ENCODE measurements around the gene PROX2. TPM values are rescaled to one million over a fixed set of nuclear protein-coding genes. Genes with fewer than 3 reads are reported as not detected.

PROX2 gene
- total RNA-seq, 1 donor from 2014 or later: not detected

DNA sequence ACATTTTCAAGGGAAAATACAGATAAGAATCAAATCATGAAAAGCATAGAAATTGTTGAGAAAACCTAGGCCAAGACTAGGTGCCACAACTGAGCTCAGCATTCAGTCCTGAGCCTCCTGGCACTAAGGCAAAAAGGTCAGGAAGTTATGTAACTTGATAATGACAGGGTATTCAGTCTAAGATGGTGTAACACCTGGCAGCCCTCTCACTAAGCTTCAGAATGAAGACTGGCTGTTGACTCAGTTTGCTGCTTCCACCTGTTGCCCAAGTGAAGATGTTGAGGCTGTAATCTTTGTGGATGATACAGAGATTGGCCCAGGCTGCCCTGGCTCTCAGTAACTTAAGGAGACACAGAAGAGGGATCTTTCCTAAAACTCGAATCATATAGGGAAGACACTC, 19.6 kb downstream of the PROX2 start:
- Mint-ChIP-seq H3K4me1 (ENCODE audit: unreplicated experiment) (peaks cover 34% of the 10 kb centered on the region), H3K27ac (ENCODE audit: unreplicated experiment) (no peak overlapping the region), H3K27me3 (ENCODE audit: unreplicated experiment) (no peaks in the 10 kb centered on the region), H3K36me3 (ENCODE audit: unreplicated experiment) (peaks cover 2% of the 10 kb centered on the region), H3K4me3 (ENCODE audit: unreplicated experiment) (no peak overlapping the region), H3K9me3 (ENCODE audit: unreplicated experiment) (no peaks in the 10 kb centered on the region)
- no peak for DNase-seq (ENCODE audit: extremely low spot score, unreplicated experiment)
- TF ChIP-seq, protein P1, sequence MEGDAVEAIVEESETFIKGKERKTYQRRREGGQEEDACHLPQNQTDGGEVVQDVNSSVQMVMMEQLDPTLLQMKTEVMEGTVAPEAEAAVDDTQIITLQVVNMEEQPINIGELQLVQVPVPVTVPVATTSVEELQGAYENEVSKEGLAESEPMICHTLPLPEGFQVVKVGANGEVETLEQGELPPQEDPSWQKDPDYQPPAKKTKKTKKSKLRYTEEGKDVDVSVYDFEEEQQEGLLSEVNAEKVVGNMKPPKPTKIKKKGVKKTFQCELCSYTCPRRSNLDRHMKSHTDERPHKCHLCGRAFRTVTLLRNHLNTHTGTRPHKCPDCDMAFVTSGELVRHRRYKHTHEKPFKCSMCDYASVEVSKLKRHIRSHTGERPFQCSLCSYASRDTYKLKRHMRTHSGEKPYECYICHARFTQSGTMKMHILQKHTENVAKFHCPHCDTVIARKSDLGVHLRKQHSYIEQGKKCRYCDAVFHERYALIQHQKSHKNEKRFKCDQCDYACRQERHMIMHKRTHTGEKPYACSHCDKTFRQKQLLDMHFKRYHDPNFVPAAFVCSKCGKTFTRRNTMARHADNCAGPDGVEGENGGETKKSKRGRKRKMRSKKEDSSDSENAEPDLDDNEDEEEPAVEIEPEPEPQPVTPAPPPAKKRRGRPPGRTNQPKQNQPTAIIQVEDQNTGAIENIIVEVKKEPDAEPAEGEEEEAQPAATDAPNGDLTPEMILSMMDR (IDR thresholded peaks at IDR 0.05): no peak

DNA sequence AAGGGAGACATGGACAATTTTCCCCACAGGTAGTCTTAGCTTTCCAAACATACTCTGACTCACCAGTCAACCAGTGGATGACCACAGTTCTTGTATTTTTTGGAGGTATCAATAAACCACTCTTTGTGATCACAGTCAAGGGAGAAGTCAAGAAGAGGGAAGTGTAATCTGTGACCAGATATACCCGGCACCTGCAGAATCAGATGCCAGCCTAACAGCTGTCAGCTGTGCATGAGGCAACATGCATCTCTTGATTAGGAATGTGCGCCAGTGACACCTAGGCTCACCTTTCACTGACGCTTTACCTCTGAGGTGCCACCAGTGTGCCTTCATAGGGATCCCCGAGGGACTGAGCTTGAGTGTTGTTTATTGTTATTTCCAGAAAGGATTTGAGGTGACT, 20.0 kb downstream of the PROX2 start:
- H3K36me3 Mint-ChIP-seq (ENCODE audit: unreplicated experiment): peaks cover 2% of the 10 kb centered on the region
- H3K27ac Mint-ChIP-seq (ENCODE audit: unreplicated experiment): no peak overlapping the region
- peaks cover 33% of the 10 kb centered on the region for H3K4me1 Mint-ChIP-seq (ENCODE audit: unreplicated experiment)
- H3K9me3 Mint-ChIP-seq (ENCODE audit: unreplicated experiment): no peaks in the 10 kb centered on the region
- no peak for DNase-seq (ENCODE audit: extremely low spot score, unreplicated experiment)
- no peak overlapping the region for H3K4me3 Mint-ChIP-seq (ENCODE audit: unreplicated experiment)
- no peaks in the 10 kb centered on the region for H3K27me3 Mint-ChIP-seq (ENCODE audit: unreplicated experiment)
- TF ChIP-seq, protein P1 (IDR thresholded peaks at IDR 0.05): no peak

DNA sequence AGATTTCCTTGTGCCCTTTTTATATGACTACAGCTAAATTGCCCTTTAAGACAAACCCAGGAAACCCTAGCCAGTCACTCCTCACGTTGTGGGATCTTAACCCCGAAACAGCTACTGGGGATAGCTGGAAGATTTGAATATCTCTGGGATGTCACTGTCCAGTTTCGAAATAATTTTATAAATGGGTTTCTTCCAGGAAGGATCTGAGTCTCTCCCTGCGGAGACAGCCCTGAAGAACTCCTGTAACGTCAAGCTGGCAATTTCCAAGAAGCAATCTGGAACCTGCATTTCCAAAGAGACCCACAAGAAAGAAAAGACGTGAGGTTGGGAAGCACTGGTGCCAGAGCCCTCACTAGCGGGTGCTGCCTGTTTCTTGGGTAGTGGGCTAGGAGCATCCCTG, 20.9 kb downstream of the PROX2 start:
- DNase-seq (ENCODE audit: extremely low spot score, unreplicated experiment): no peak
- no peak overlapping the region for H3K4me3 Mint-ChIP-seq (ENCODE audit: unreplicated experiment)
- TF ChIP-seq, protein P1 (IDR thresholded peaks at IDR 0.05): no peak
- peaks cover 2% of the 10 kb centered on the region for H3K36me3 Mint-ChIP-seq (ENCODE audit: unreplicated experiment)
- H3K9me3 Mint-ChIP-seq (ENCODE audit: unreplicated experiment): no peaks in the 10 kb centered on the region
- H3K4me1 Mint-ChIP-seq (ENCODE audit: unreplicated experiment): peaks cover 25% of the 10 kb centered on the region
- H3K27ac Mint-ChIP-seq (ENCODE audit: unreplicated experiment): no peak overlapping the region
- no peaks in the 10 kb centered on the region for H3K27me3 Mint-ChIP-seq (ENCODE audit: unreplicated experiment)

DNA sequence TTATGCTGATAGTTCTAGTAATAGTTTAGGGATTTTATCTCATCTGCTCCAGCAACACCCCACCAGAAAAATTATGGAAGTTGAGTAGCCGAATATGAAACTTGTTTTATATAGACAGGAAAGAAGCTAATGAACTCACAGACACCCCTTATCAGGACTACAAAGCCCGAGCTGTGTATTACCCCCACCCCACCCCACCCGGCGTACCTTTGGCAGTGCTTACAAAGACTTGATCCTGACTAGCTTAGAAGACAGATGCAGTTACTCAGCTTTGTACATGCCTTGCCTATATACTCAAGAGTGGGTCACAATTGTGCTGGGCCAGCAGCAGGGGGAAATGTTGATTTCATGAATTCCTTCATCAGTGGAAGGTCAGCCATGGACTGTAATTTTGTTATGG, 22.4 kb downstream of the PROX2 start:
- H3K4me1 Mint-ChIP-seq (ENCODE audit: unreplicated experiment): peaks cover 33% of the 10 kb centered on the region
- TF ChIP-seq, protein P1 (IDR thresholded peaks at IDR 0.05): no peak
- H3K27ac Mint-ChIP-seq (ENCODE audit: unreplicated experiment): peak overlapping the region; percentile 80
- no peak overlapping the region for H3K4me3 Mint-ChIP-seq (ENCODE audit: unreplicated experiment)
- no peak for DNase-seq (ENCODE audit: extremely low spot score, unreplicated experiment)
- H3K9me3 Mint-ChIP-seq (ENCODE audit: unreplicated experiment): no peaks in the 10 kb centered on the region
- no peaks in the 10 kb centered on the region for H3K27me3 Mint-ChIP-seq (ENCODE audit: unreplicated experiment)
- peaks cover 2% of the 10 kb centered on the region for H3K36me3 Mint-ChIP-seq (ENCODE audit: unreplicated experiment)

DNA sequence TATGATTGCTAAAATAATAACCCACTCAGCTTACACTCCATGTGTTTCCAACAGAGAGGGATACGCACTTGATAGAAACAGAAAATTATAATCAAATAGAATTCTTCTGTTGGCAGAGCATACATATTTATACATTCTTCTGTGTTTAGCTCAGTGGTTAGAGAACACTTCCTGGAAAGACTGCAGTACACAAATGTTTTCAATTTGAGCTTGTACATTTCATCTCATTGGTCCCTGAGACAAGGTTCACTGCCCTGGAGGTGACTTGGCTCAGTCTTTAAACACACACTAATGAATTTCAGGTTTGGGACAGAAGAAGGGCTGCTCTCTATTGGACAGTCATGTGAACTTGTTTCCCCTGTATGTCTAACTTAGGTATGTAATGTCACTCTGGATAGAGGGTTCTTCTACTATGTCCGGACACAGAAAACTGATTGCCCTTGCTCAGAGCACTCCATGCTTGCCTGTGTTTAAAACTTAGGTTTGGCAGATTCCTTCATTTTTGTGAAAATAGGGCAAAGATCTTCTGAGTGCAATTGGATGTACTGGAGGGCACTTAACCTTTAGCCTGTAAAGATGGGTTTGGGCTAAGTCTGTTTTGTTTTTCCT, 22.9 kb downstream of the PROX2 start:
- H3K4me1 Mint-ChIP-seq (ENCODE audit: unreplicated experiment): peaks cover 37% of the 10 kb centered on the region
- TF ChIP-seq, protein P1 (IDR thresholded peaks at IDR 0.05): no peak
- H3K27me3 Mint-ChIP-seq (ENCODE audit: unreplicated experiment): no peaks in the 10 kb centered on the region
- peaks cover 2% of the 10 kb centered on the region for H3K36me3 Mint-ChIP-seq (ENCODE audit: unreplicated experiment)
- no peak for DNase-seq (ENCODE audit: extremely low spot score, unreplicated experiment)
- peak overlapping the region; percentile 80 for H3K27ac Mint-ChIP-seq (ENCODE audit: unreplicated experiment)
- H3K9me3 Mint-ChIP-seq (ENCODE audit: unreplicated experiment): no peaks in the 10 kb centered on the region
- H3K4me3 Mint-ChIP-seq (ENCODE audit: unreplicated experiment): no peak overlapping the region
